NOMO-1 treated with dmso at 0.1 percent for 144 hours (cell line): ENCODE measurements around the gene MYL6.
"Not testable (repeated sequence)": the region's sequence is repeated elsewhere in the genome, so short reads cannot be mapped to it uniquely, and the experiment has no call there.

Source experiments
- DNase-seq: peaks from one replicate; lab custom pipeline; 2025; ENCODE audit not compliant: unreplicated experiment; lab: John Stamatoyannopoulos, UW

The MYL6 gene

GRCh38 chr12:56156464-56157200 lies 1.5 kb upstream of the MYL6 start:
- not testable (repeated sequence) for DNase-seq

- peak; percentile 89 for DNase-seq
Measured at GRCh38 chr12:56157201-56158028, 744 bp upstream of the MYL6 start.

- DNase-seq: peak; percentile 51
Measured at GRCh38 chr12:56158926-56159461, 835 bp downstream of the MYL6 start.

GRCh38 chr12:56159482-56160192 lies 1.5 kb downstream of the MYL6 start:
- DNase-seq: no peak

GRCh38 chr12:56160193-56160763 lies 2.1 kb downstream of the MYL6 start:
- DNase-seq: no peak

- DNase-seq: no peak
Measured at GRCh38 chr12:56160894-56161689, 2.9 kb downstream of the MYL6 start.

GRCh38 chr12:56161690-56162351 lies 3.7 kb downstream of the MYL6 start:
- DNase-seq: no peak

- DNase-seq: no peak
Measured at GRCh38 chr12:56162468-56163290, 4.5 kb downstream of the MYL6 start.

GRCh38 chr12:56163533-56164344 lies 5.6 kb downstream of the MYL6 start:
- DNase-seq: no peak

GRCh38 chr12:56164345-56164729 lies 6.2 kb downstream of the MYL6 start:
- no peak for DNase-seq

GRCh38 chr12:56165369-56165768 lies 7.2 kb downstream of the MYL6 start:
- DNase-seq: no peak

GRCh38 chr12:56169229-56169759 lies 11.1 kb downstream of the MYL6 start:
- no peak for DNase-seq

- no peak for DNase-seq
Measured at GRCh38 chr12:56172839-56173238, 14.7 kb downstream of the MYL6 start.

- no peak for DNase-seq
Measured at GRCh38 chr12:56178347-56178746, 20.2 kb downstream of the MYL6 start.

- no peak for DNase-seq
Measured at GRCh38 chr12:56186957-56187356, 28.8 kb downstream of the MYL6 start.

- no peak for DNase-seq
Measured at GRCh38 chr12:56188131-56188777, 30.1 kb downstream of the MYL6 start.

- DNase-seq: no peak
Measured at GRCh38 chr12:56188778-56189098, 30.6 kb downstream of the MYL6 start.
